ENCODE results near the gene DENND10. TPM values are rescaled to one million over a fixed set of nuclear protein-coding genes. Genes with fewer than 3 reads are reported as not detected.

DENND10 gene
- total and polyA plus RNA-seq, 7 donors = 6.6 to 27.9 (median 19.1) TPM

DNA sequence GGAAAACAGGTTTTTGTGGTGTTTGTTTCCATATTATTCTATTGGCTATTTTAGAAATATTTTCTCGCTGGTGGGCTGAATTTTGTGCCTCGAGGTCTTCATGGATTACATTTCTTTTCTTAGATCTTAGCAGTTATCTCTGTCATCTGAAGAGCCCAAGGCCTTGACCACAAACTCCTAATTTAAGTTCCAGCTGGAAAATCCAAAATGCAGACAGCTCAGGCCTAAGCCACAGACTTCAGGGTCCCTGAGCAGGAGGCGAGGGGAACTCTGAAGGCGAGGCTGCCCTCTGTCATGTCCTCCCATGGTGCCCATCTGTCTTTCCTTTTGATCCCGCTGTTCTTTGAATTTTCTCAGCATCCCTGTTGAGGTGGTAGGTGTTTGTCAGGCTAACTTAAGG lies 14.3 kb downstream of the DENND10 start:
- 91 to 92% (median 92%) methylated on average over 5 of the region's 5 CpGs for WGBS, 3 donors

GRCh38 chr10:119119400-119119799 lies 15.5 kb downstream of the DENND10 start:
- 70 to 81% (median 78%) methylated on average over 1 of the region's 1 CpG for WGBS, 3 donors
- TF ChIP-seq, protein P1, sequence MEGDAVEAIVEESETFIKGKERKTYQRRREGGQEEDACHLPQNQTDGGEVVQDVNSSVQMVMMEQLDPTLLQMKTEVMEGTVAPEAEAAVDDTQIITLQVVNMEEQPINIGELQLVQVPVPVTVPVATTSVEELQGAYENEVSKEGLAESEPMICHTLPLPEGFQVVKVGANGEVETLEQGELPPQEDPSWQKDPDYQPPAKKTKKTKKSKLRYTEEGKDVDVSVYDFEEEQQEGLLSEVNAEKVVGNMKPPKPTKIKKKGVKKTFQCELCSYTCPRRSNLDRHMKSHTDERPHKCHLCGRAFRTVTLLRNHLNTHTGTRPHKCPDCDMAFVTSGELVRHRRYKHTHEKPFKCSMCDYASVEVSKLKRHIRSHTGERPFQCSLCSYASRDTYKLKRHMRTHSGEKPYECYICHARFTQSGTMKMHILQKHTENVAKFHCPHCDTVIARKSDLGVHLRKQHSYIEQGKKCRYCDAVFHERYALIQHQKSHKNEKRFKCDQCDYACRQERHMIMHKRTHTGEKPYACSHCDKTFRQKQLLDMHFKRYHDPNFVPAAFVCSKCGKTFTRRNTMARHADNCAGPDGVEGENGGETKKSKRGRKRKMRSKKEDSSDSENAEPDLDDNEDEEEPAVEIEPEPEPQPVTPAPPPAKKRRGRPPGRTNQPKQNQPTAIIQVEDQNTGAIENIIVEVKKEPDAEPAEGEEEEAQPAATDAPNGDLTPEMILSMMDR (IDR thresholded peaks at IDR 0.05) = no peak

More for the DNA sequence above, 14.3 kb downstream of the DENND10 start:
- intact Hi-C loops (cut with DNase I) = loop anchor here in 1 of 2 donors (5.0 kb wide), 1 partner anchor 44 kb away; no protein-coding TSS in a partner anchor
- TF ChIP-seq, protein P1 (IDR thresholded peaks at IDR 0.05) = no peak
- DNase-seq (no peak), ATAC-seq (no peak)
- no peak overlapping the region for H3K4me3 ChIP-seq
- H3K4me1 ChIP-seq = peaks cover 20% of the 10 kb centered on the region
- no peaks in the 10 kb centered on the region for H3K9me3 ChIP-seq
- no peak overlapping the region for H3K27ac ChIP-seq
- H3K27me3 ChIP-seq (ENCODE audit: insufficient read depth in 3 of 3, low read length in 2 of 3) = no peaks in the 10 kb centered on the region
- H3K36me3 ChIP-seq (ENCODE audit: insufficient read depth in 1 of 2, low read depth in 1 of 2) = peaks cover 0 to 67% of the 10 kb centered on the region in 2 donors

DNA sequence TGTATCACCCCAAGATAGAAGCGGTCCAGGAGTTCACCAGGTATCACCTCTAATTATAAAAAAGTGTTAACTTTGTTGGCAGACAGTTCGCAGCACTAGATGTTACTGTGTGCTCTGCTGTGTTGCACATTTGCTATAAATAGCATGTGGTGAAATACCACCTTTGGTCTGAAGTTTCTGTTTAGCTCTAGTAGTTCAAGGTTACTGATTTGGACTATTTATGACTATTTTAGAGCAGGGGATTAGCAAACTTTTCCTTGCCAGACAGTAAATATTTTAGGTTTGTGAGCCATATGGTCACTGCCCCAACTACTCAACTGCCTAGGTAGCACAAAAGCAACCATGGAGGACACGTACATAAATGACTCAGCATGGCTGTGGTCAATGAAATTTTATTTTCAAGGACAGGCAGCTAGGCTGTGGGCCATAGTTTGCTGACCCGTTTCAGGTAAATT lies 16.5 kb downstream of the DENND10 start:
- H3K36me3 ChIP-seq (ENCODE audit: insufficient read depth in 1 of 2, low read depth in 1 of 2) = peaks cover 0 to 76% of the 10 kb centered on the region in 2 donors
- peak overlapping the region; percentile 83 for H3K27ac ChIP-seq
- ATAC-seq (peak; percentile 89 to 94 (median 92)), DNase-seq (no peak)
- intact Hi-C loops (cut with DNase I) = loop anchor here in 1 of 2 donors (5.0 kb wide), 1 partner anchor 38 kb away; the partner anchor contains the start of gene EIF3A
- no peak overlapping the region for H3K4me3 ChIP-seq
- H3K4me1 ChIP-seq = peaks cover 14% of the 10 kb centered on the region
- H3K9me3 ChIP-seq = no peaks in the 10 kb centered on the region
- TF ChIP-seq, protein P1 (IDR thresholded peaks at IDR 0.05) = no peak
- H3K27me3 ChIP-seq (ENCODE audit: insufficient read depth in 3 of 3, low read length in 2 of 3) = no peaks in the 10 kb centered on the region
- WGBS, 3 donors = 26 to 58% (median 35%) methylated on average over 4 of the region's 4 CpGs

More at GRCh38 chr10:119119400-119119799, 15.5 kb downstream of the DENND10 start:
- Histone ChIP-seq H3K27ac (peak overlapping the region; percentile 83), H3K27me3 (ENCODE audit: insufficient read depth in 3 of 3, low read length in 2 of 3) (no peaks in the 10 kb centered on the region), H3K9me3 (no peaks in the 10 kb centered on the region), H3K36me3 (ENCODE audit: insufficient read depth in 1 of 2, low read depth in 1 of 2) (peaks cover 0 to 67% of the 10 kb centered on the region in 2 donors), H3K4me3 (no peak overlapping the region), H3K4me1 (peaks cover 14% of the 10 kb centered on the region)
- DNase-seq = no peak
- peak in 1 of 4 donors; percentile 2 for ATAC-seq
- intact Hi-C loops (cut with DNase I) = loop anchor here in 1 of 2 donors (5.0 kb wide), 1 partner anchor 43 kb away; no protein-coding TSS in a partner anchor

GRCh38 chr10:119120875-119121274 lies 17.0 kb downstream of the DENND10 start:
- intact Hi-C loops (cut with DNase I) = loop anchor here in 1 of 2 donors (5.0 kb wide), 1 partner anchor 39 kb away; the partner anchor contains the start of gene EIF3A

More at GRCh38 chr10:119120875-119121274, 17.0 kb downstream of the DENND10 start:
- DNase-seq (no peak), ATAC-seq (peak in 1 of 4 donors; percentile 11)
- H3K4me1 ChIP-seq = peaks cover 14% of the 10 kb centered on the region
- H3K4me3 ChIP-seq = no peak overlapping the region
- no peaks in the 10 kb centered on the region for H3K27me3 ChIP-seq (ENCODE audit: insufficient read depth in 3 of 3, low read length in 2 of 3)
- 89 to 92% (median 91%) methylated on average over 2 of the region's 2 CpGs for WGBS, 3 donors
- H3K9me3 ChIP-seq = no peaks in the 10 kb centered on the region
- peaks cover 0 to 80% of the 10 kb centered on the region in 2 donors for H3K36me3 ChIP-seq (ENCODE audit: insufficient read depth in 1 of 2, low read depth in 1 of 2)
- H3K27ac ChIP-seq = peak overlapping the region; percentile 83
- TF ChIP-seq, protein P1 (IDR thresholded peaks at IDR 0.05) = no peak

Data from psoas muscle (tissue), 8 donors.